Mucosa of gallbladder (tissue), 1 donor: Measurements from ENCODE around the gene STAT5B. TPM values are rescaled to one million over a fixed set of nuclear protein-coding genes. Genes with fewer than 3 reads are reported as not detected.
A peak's percentile ranks its signal among the peaks of the same experiment; 100 is the strongest.
"Not testable (repeated sequence)": the region's sequence is repeated elsewhere in the genome, so short reads cannot be mapped to it uniquely, and the experiment has no call there.

Source experiments
- DNase-seq: peaks from one replicate; pipeline ENCODE4 v3.0.0-alpha.2; 2020; ENCODE audit warnings: low spot score
- total RNA-seq: library from RNA; stranded (reverse); gene quantifications from one replicate; pipeline ENCODE4 v1.2.1, GENCODE V29; 2021
- donor health status: DM: no; HTN: no; CAD: no.

The STAT5B gene
- total RNA-seq, 1 donor from 2014 or later = 61.7 TPM

DNA sequence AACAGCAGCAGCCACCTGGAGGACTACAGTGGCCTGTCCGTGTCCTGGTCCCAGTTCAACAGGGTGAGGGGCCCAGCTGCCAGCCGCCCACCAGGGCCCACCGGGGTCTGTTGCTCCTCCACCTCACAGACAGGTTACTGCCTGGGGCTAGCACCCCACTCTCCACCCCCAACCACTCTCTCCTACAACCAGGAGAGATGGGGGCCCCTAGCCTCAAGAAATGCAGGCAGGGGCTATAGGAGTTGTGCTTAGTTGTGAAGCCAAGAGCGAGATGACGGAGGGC, 30.1 kb upstream of the STAT5B start:
- DNase-seq = no peak

DNA sequence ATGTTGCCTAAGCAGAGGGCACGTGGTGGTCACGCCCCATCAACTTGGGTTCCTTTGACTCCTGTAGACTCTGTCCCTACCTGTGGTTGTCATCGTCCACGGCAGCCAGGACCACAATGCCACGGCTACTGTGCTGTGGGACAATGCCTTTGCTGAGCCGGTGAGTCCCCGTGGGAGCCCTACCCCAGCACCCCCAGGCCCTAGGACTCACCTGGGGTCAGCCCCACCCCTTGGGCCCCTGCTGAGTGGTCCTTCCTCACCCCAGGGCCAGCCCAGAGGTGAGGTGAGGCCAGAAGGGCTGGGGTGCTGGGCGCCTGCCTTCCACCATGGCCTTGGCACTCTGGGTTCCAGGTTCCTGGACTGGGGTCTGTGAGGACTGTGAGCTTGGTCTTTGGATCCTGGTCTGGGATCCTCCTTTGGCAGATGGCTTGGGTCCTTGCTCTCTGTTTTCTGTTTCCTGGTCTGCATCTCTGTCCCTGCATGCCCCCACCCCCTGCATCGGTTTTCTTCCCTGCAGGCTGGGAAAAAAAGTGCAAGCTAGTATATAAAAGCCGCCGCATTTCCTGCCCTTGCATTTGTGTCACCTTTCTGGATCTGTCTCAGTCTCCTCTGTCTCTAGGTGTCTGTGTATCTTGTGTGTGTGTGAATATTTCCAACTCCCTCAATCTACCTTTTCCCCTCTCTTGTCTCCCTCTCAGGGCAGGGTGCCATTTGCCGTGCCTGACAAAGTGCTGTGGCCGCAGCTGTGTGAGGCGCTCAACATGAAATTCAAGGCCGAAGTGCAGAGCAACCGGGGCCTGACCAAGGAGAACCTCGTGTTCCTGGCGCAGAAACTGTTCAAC, 29.6 kb upstream of the STAT5B start:
- DNase-seq = no peak

DNA sequence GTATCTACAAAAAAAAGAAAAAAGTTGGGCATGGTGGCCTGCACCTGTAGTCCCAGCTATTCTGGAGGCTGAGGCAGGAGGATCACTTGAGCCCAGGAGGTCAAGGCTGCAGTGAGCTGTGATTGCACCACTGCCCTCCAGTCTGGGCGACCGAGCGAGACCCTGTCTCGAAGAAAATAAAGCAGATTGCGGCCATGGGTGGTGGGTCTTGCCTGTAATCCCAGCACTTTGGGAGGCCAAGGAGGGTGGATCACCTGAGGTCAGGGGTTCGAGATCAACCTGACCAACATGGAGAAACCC, 28.8 kb upstream of the STAT5B start:
- not testable (repeated sequence) for DNase-seq

DNA sequence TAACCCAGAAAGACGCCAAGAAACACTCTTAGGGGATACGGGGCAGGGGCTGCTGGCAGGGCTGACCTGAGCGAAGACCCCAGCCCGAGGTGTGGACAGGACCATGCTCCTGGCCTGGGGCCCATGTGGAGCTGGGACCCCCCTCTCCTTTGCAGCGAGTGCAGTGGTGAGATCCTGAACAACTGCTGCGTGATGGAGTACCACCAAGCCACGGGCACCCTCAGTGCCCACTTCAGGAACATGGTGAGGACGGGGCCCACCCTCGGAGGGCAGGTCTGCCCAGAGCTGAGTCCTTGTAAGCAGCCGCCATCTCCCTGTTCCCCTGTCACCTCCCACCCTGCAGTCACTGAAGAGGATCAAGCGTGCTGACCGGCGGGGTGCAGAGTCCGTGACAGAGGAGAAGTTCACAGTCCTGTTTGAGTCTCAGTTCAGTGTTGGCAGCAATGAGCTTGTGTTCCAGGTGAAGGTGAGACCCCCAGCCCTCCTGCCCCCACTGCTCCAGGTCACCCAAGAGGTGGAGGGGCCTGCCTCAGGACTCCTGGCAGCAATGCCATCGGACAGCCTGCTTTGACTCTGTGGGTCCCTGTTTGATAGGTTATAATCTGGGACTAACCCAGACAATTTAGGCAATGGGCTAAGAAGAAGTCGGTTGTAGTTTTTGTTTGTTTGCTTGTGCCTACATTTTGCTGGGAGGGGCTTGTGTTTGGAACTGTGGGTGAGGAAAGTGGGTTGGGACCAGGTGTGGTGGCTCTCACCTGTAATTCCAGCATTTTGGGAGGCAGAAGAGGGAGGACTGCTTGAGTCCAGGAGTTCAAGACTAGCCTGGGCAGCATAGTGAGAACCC, 28.2 kb upstream of the STAT5B start:
- DNase-seq = no peak

DNA sequence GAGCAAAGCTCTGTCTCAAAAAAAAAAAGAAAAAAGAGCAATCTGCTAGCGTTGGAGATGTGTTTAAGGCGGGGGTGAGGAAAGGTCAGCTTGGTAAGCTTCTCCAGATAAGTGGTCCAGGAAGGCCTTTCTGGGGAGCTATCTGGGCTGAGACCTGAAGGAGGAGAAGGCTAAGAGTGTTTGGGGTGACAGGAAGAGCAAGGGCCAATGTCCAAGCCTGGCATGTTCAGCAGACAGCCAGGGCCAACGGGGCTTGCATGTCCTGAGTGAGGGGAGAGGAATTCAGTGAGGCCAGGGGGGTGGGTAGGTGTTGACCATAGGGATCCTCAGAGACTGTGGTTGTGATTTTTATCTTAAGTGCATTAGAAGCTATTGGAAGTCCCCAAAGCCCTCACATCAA, 27.5 kb upstream of the STAT5B start:
- no peak for DNase-seq

DNA sequence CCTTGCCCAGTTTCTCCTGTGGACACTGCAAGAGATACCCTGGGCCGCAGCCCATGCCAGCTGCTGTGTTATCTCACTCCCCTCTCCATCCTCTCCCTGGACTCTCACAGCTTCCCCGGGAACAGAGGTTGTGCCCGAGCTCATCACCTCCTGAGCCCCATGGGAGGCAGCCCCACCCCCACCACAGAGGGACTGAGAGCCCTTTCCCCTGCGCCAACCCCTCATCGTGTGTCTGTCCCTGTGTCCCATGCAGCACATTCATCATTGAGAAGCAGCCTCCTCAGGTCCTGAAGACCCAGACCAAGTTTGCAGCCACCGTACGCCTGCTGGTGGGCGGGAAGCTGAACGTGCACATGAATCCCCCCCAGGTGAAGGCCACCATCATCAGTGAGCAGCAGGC, 24.8 kb upstream of the STAT5B start:
- no peak for DNase-seq

DNA sequence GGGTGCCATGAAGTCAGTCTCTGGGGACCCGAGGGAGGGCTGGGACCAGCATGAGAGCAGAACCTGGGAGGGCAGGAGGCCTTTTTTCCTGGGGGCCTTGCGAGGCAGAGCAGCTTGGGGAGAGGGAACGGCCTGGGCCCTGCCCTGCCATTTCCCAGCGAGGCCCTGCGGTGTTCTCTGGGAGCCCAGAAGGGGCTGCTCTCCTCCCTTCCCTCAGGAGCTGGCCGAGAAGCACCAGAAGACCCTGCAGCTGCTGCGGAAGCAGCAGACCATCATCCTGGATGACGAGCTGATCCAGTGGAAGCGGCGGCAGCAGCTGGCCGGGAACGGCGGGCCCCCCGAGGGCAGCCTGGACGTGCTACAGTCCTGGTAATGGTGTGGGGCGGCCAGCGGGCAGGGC, 23.7 kb upstream of the STAT5B start:
- not testable (repeated sequence) for DNase-seq

DNA sequence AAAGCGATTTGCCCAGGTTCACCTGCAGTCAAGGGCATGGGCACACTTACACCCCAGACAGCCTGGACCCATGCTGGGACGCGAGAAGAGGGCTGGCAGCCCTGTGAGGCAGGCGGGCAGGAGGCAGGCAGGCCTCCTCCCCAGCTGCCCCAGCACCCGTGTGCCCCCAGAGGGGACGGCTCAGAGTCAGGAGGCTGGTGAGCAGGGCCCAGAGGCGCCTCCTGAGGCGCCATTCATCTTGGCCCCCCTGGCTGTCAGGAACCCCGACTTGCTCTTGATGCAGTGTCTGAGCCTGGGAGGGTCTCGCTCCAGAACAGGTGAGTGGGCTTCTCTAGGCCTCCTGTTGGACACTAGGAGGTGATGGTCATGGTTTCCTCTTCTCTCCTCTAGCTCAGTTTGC, 23.2 kb upstream of the STAT5B start:
- DNase-seq = not testable (repeated sequence)

DNA sequence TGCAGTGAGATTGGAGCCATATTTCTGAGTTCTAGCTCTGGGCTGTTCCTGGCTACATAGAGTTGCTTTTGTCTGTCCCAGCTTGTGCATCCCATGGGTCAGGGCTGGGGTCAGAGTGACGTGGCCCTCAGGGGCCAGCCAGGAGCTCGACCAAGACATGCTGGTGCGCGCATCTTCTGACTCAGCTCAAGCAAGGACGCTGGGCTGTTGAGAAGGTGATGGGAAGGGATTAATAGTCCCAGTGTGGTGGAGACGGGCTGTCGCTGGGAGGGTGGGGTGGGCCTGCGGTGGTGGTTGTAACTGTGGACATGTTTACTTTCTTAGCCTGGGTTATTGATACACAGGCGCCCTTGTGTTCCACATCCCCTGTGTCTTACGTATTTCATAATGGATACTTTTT, 21.6 kb upstream of the STAT5B start:
- not testable (repeated sequence) for DNase-seq

DNA sequence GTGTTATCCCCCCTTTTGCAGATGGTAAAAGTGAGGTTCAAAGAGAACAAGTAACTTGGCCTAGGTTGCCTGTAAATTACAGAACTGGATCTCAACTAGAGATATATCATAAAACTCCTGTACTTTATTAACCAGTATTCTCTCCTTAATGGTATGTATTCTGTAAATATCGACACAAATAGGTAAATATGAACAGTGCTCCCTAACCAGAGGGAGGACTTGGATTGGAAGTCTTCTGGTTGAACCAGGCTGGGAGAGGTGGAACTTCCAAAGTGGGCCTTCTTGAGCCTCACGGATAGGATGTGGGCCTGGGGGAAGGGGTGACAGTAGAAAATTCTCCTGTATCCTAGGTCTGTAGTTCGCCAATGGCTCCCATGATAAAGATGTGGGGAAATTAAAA, 19.8 kb upstream of the STAT5B start:
- DNase-seq = no peak

DNA sequence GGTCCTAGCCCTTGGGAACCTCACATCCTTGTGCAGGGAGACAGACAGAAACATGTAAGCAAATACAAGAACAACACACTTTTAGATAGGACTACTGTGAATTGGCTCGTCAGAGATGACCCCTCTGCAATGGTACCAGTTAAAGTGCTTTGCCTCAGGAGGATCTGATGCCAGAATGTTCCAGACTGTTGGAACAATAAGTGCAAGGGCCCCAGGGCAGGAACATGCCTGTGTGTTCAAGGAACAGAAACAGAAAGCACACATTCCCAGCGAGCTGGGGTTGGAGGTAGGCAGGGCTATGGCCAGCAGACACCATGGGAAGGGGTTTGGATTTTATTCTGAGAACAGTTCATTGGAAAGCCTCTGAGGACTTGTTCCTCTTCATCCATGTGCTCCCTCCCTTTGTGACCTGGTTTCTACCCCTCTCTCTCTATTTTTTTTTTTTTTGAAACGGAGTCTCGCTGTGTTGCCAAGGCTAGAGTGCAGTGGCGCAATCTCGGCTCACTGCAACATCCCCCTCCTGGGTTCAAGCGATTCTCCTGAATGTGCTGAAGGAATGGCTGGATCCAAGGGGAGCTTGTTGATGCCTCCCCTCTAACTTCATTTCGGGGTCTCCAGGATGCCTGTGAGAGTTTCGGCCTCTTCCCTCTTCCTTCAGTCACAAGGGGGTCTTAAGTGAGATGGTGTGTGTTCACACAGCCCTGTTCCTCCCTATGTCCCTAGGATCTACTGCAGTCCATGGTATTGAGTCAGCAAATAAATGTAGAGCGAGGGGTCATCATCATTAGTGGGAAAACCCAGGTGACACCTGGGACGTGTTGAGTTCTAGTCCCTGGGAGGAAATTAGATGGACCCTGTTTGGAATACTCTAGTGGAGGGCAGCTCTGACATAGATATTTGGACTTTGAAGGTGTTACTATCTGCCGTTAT, 18.5 kb upstream of the STAT5B start:
- DNase-seq = no peak

DNA sequence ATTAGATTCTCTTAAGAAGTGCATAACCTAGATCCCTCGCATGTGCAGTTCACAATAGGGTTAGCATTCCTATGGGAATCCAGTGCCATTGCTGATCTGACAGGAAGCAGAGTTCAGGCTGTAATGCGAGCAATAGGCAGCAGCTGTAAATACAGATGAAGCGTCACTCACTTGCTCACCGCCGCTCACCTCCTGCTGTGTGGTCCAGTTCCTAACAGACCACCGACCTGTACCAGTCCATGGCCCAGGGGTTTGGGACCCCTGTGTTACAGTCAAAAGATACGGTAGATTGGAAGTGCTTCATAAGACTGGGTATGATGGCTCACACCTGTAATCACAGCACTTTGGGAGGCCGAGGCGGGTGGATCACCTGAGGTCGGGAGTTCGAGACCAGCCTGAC, 14.9 kb upstream of the STAT5B start:
- no peak for DNase-seq

DNA sequence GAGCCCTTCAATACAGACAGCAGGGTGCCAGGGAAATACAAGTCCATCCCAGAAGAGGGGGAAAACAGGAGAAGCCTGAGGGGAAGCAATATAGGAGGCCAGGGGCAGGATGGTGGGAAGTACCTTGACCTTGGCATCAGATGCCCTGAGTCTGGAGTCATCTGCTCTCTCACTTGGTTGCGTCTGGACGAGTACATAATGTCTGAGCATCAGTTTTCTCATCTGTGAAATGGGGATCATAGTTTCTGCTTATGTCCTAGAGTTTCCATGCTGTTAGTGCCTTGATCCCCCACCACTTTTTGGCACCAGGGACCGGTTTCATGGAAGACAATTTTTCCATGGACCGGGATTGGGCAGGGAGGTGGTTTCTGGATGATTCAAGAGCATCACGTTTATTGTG, 14.4 kb upstream of the STAT5B start:
- DNase-seq = no peak

DNA sequence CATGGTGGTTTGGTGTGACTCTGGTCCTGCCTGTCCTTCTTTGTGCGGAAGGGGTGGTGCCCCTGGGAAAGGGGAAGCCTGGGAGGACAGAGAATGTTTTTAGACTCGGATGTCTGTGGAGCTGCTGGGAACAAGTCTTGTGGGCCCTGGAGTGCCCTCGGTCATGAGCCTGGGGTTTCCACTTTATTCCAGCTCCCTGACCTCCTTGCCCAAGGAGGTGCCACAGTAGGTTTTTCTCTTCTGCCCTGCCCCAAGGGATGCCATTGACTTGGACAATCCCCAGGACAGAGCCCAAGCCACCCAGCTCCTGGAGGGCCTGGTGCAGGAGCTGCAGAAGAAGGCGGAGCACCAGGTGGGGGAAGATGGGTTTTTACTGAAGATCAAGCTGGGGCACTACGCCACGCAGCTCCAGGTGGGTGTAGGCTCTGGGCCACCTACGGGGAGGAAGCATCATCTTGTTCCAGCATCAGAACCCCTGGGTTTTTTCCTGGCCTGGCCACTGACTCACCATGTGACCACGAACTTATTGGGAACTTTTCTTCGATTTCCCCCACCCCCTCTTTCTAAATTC, 13.5 kb upstream of the STAT5B start:
- no peak for DNase-seq

DNA sequence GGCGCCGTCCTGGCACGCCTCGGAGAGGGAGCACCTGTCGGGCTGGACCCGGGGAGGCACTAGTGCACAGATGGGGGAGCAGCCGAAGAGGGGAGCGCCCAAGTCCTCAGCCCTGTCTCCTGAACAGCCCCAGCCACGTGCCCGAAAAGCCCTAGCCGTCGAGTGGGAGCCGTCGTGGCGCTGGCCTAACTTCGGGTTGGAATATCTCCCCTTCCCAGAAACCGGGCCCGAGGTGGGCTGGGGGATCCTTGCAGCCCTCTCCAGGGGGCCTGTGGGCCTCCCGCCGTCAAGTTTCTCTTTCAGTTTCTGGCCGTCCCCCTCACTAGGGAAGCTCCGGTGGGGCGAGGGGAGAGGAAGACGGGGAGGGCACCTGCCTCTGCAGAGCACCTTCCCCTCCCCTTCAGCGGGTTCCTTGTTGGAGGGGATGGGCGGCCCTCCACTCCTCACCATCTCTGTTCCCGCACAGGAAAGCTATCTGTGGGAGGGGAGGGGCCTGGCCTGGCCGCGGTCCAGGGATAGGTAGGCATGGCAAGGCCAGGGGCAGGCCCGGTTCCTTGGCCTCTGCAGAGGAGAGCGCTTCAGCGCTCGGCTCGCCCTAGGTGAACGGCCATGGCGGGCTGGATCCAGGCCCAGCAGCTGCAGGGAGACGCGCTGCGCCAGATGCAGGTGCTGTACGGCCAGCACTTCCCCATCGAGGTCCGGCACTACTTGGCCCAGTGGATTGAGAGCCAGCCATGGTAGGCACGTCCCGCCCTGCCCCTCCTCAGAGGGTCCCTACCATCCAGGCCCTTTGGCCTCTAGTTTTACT, 12.8 kb upstream of the STAT5B start:
- DNase-seq = no peak

DNA sequence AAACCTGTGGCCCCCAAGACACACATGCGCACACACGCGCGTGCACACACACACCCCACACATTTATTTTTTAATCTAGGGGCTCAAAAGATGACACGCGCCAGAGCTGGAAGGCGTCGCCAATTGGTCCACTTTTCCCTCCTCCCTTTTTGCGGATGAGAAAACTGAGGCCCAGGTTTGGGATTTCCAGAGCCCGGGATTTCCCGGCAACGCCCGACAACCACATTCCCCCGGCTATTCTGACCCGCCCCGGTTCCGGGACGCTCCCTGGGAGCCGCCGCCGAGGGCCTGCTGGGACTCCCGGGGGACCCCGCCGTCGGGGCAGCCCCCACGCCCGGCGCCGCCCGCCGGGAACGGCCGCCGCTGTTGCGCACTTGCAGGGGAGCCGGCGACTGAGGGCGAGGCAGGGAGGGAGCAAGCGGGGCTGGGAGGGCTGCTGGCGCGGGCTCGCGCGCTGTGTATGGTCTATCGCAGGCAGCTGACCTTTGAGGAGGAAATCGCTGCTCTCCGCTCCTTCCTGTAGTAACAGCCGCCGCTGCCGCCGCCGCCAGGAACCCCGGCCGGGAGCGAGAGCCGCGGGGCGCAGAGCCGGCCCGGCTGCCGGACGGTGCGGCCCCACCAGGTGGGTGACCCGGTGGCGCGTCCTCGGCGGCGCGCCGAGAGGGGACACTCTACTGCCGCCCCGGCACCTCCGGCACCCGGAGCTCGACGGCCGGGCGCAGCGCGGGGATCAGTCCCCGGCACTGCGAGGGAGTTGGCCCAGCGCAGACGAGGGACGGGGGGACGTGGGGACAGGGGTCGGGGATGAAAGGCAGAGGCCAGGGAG, 12.0 kb upstream of the STAT5B start, which contains the start of gene STAT5A:
Gene STAT5A (plus strand): TSS at position 522 of the 826 bp plus-strand sequence. CDS start 914 bp downstream, outside the sequence.
- DNase-seq = peak; percentile 85

DNA sequence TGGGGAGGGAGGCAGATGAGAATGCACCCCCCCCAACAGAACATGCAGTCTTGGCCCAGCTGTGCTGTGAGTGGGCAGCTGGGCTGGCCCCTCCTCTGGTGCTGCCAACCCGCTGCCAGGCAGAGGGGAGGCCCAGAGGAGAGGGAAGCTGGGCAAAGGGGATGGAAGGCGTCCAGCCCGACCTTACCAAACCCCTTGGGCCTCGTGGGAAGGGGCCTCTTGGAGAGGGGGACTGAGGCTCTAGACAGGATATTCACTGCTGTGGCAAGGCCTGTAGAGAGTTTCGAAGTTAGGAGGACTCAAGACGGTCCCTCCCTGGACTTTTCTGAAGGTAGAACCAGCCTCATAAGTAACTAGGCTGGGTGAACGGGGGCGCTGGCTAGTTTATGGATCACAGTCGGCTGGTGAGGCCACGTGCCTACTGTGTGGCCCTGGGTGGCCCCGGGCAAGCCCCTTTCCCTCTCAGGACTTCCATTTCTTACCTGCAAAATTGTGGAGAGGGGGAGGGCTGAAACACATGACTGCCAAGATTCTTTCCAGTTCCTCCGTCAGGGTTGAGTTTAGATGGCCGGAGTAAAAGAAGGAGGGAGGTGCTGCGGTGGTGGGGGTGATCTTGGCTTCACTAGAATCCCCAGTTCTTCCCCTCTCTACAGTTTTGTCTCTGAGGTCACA, 11.2 kb upstream of the STAT5B start:
- no peak for DNase-seq

DNA sequence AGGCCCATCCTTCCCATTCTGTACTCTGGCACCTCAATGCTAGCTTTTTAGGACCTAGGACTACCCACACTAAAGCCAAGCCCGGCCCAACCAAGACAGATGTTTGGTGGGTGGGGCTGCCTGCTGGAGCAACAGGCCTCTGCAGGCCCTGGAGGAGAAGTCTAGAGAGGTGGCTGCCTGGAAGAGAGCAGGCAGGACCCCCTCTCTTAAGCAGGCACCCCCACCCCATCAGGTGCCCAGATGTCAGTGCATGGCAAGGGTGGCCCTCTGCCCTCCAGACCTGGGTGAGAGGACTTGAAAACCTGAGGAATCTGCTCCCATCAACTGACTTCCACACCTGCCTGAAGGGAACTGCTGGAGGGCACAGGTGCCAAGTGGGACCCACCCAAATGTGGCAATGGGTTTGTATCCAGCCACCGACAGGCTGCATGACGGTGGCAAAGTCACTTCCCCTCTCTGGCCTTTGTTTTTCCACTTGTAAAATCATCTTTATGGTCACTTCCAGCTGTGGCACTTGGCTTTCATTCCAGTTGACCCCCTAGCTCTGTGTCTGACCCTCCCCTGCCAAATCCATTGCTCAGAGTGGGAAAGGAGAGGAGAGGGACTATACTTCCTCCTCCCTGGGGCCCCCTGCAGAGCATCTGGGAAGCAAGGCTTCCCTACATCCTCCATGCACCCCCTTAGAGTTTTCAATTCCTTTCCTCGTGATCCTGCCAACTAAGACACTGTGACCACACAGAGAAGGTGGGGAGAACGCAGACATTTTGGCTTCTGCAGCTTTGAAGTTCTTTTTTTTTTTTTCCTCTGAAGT, 10.4 kb upstream of the STAT5B start:
- DNase-seq = no peak
